GM23338 (cell line): ENCODE measurements around the gene MEIOB.

Experiments used
- CREB1 ChIP-seq: fragments of 250-450 bp; sonication (Bioruptor Pico); IDR thresholded peaks from 2 replicates; pipeline ENCODE4 v1.5.0; 2020; ENCODE audit warnings: low read depth, mild to moderate bottlenecking, moderate library complexity
- CTCF ChIP-seq, 2 experiments: fragments of 200-600 bp in 1 of 2; sonication (generic) in 1 of 2; conservative IDR thresholded peaks; 2 replicates each; pipeline versions ENCODE4 v1.5.1 to v1.6.1; 2016 to 2017; ENCODE audit warnings: antibody characterized with exemption in 2 of 2, low read depth in 2 of 2, mild to moderate bottlenecking in 2 of 2, moderate library complexity in 1 of 2
- EZH2 ChIP-seq: fragments of 200-600 bp; sonication (generic); IDR thresholded peaks from one replicate; pipeline ENCODE4 v1.8.0; 2017; ENCODE audit warnings: antibody characterized with exemption, mild to moderate bottlenecking, low read depth; ENCODE audit not compliant: unreplicated experiment
- EZH2phosphoT487 ChIP-seq: fragments of 200-600 bp; sonication (generic); IDR thresholded peaks from one replicate; pipeline ENCODE4 v1.8.1; 2018; ENCODE audit warnings: antibody characterized with exemption; ENCODE audit not compliant: unreplicated experiment
- NANOG ChIP-seq: IDR thresholded peaks from 2 replicates; pipeline ENCODE4 v1.6.1; 2016; ENCODE audit warnings: antibody characterized with exemption, borderline replicate concordance
- POLR2AphosphoS5 ChIP-seq: IDR thresholded peaks from 2 replicates; pipeline ENCODE4 v1.6.1; 2016; ENCODE audit warnings: antibody characterized with exemption, low read depth
- REST ChIP-seq: IDR thresholded peaks from one replicate; pipeline ENCODE4 v1.6.1; 2018; ENCODE audit warnings: antibody characterized with exemption; ENCODE audit not compliant: unreplicated experiment
- STAT1 ChIP-seq: IDR thresholded peaks from one replicate; pipeline ENCODE4 v1.6.1; 2016; ENCODE audit warnings: antibody characterized with exemption; ENCODE audit not compliant: unreplicated experiment
- TF ChIP-seq, protein P1 (sequence below): IDR thresholded peaks from 2 replicates; pipeline ENCODE4 v1.6.1; 2016; ENCODE audit warnings: antibody characterized with exemption

DNA sequence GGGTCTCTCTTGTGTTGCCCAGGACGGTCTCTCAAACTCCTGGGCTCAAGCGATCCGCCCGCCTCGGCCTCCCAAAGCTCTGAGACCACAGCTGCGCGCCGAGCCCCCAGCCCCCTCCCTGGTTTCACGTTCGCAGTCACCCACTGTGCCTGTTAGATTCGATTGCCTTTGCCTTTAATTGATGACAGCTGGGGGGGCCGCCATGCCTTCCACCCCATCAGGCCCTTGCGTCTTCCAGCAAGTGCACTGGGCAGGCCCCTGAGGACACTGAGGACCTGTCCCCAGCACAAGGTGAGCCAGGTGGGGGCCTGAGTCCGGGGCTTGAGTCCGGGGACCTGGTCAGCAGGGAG lies 81.7 kb downstream of the MEIOB start:
- TF ChIP-seq CTCF (conservative IDR thresholded peaks at IDR 0.05; ENCODE audit: low read depth in 2 of 2) (no peak), EZH2phosphoT487 (no peak), CREB1 (no peak), EZH2 (no peak), REST (no peak), POLR2AphosphoS5 (no peak), NANOG (no peak), STAT1 (no peak)
- TF ChIP-seq, protein P1, sequence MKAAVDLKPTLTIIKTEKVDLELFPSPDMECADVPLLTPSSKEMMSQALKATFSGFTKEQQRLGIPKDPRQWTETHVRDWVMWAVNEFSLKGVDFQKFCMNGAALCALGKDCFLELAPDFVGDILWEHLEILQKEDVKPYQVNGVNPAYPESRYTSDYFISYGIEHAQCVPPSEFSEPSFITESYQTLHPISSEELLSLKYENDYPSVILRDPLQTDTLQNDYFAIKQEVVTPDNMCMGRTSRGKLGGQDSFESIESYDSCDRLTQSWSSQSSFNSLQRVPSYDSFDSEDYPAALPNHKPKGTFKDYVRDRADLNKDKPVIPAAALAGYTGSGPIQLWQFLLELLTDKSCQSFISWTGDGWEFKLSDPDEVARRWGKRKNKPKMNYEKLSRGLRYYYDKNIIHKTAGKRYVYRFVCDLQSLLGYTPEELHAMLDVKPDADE, result no peak
